Neuronal stem cell (in vitro differentiated cells): Measurements from ENCODE around the gene PIAS4.

Source experiments
- DNase-seq: peaks from one replicate; pipeline ENCODE4 v3.0.0-alpha.2; 2013; ENCODE audit warnings: low spot score
- H2AFZ ChIP-seq: one replicate; pipeline ENCODE4 v1.6.1; 2013; ENCODE audit warnings: mild to moderate bottlenecking, low read length, inconsistent platforms
- H2AK5ac ChIP-seq: 2 replicates; pipeline ENCODE4 v1.6.1; 2013; ENCODE audit warnings: low read depth, mild to moderate bottlenecking, inconsistent platforms, low read length, moderate library complexity, mixed read lengths
- H2BK120ac ChIP-seq: 2 replicates; pipeline ENCODE4 v1.6.1; 2013; ENCODE audit warnings: low read depth, mild to moderate bottlenecking, inconsistent platforms, low read length, moderate library complexity, mixed read lengths
- H2BK12ac ChIP-seq: one replicate; pipeline ENCODE4 v1.6.1; 2013; ENCODE audit warnings: low read length, inconsistent platforms
- H2BK15ac ChIP-seq: 2 replicates; pipeline ENCODE4 v1.6.1; 2013; ENCODE audit warnings: mild to moderate bottlenecking, low read length, inconsistent platforms, mixed read lengths
- H2BK5ac ChIP-seq: one replicate; pipeline ENCODE4 v1.6.1; 2013; ENCODE audit warnings: inconsistent platforms, mild to moderate bottlenecking, low read length, moderate library complexity
- H3K14ac ChIP-seq: one replicate; pipeline ENCODE4 v1.6.1; 2013; ENCODE audit warnings: low read length, inconsistent platforms
- H3K18ac ChIP-seq: 2 replicates; pipeline ENCODE4 v1.6.1; 2013; ENCODE audit warnings: low read length, inconsistent platforms
- H3K23ac ChIP-seq: 2 replicates; pipeline ENCODE4 v1.6.1; 2013; ENCODE audit warnings: low read depth, mild to moderate bottlenecking, mixed read lengths, low read length, inconsistent platforms; ENCODE audit not compliant: poor library complexity
- H3K27ac ChIP-seq: replicated peaks from 3 replicates; pipeline ENCODE4 v1.5.1; 2013; ENCODE audit warnings: low read length, inconsistent platforms
- H3K27me3 ChIP-seq, 3 experiments: 2 replicates each; pipeline ENCODE4 v1.6.1; 2013; ENCODE audit warnings: low read length in 3 of 3, mild to moderate bottlenecking in 2 of 3, inconsistent platforms in 1 of 3, low read depth in 1 of 3, mixed read lengths in 1 of 3, moderate library complexity in 1 of 3; ENCODE audit not compliant: control insufficient read depth in 3 of 3, insufficient read depth in 3 of 3
- H3K36me3 ChIP-seq, 2 donors: replicated peaks in 1 of 2; 2 replicates each; pipeline ENCODE4 v1.6.1; 2013; ENCODE audit warnings: low read length in 2 of 2; ENCODE audit not compliant: control insufficient read depth in 2 of 2, insufficient read depth in 2 of 2
- H3K4ac ChIP-seq: 2 replicates; pipeline ENCODE4 v1.6.1; 2013; ENCODE audit warnings: inconsistent platforms, mild to moderate bottlenecking, low read length, moderate library complexity
- H3K4me1 ChIP-seq, 2 donors: 1 replicate in 1 of 2; 2 replicates in 1 of 2; pipeline ENCODE4 v1.6.1; 2013; ENCODE audit warnings: low read length in 2 of 2, low read depth in 1 of 2; ENCODE audit not compliant: control insufficient read depth in 2 of 2, insufficient read depth in 1 of 2
- H3K4me2 ChIP-seq: one replicate; pipeline ENCODE4 v1.6.1; 2013; ENCODE audit warnings: mild to moderate bottlenecking, low read length, inconsistent platforms; ENCODE audit not compliant: insufficient read depth, poor library complexity, severe bottlenecking
- H3K4me3 ChIP-seq, 2 donors: 2 replicates each; pipeline ENCODE4 v1.5.1; 2013; ENCODE audit warnings: low read length in 2 of 2, mild to moderate bottlenecking in 2 of 2, inconsistent platforms in 1 of 2, moderate library complexity in 1 of 2
- H3K79me1 ChIP-seq: one replicate; pipeline ENCODE4 v1.6.1; 2013; ENCODE audit warnings: low read depth, mild to moderate bottlenecking, inconsistent platforms, low read length, moderate library complexity
- H3K9ac ChIP-seq: one replicate; pipeline ENCODE4 v1.6.1; 2013; ENCODE audit warnings: mild to moderate bottlenecking, low read depth, low read length, inconsistent platforms; ENCODE audit not compliant: poor library complexity
- H3K9me3 ChIP-seq, 2 donors: replicated peaks in 1 of 2; 2 replicates each; pipeline versions ENCODE3 to v1.6.1; 2013; ENCODE audit warnings: low read length in 2 of 2, mild to moderate bottlenecking in 2 of 2, inconsistent platforms in 1 of 2, low read depth in 1 of 2, mixed read lengths in 1 of 2, moderate library complexity in 1 of 2; ENCODE audit not compliant: control insufficient read depth in 2 of 2, insufficient read depth in 1 of 2
- H4K8ac ChIP-seq: one replicate; pipeline ENCODE4 v1.6.1; 2013; ENCODE audit warnings: low read depth, mild to moderate bottlenecking, inconsistent platforms, low read length, moderate library complexity
- H4K91ac ChIP-seq: one replicate; pipeline ENCODE4 v1.6.1; 2013; ENCODE audit warnings: low read length, low read depth, mild to moderate bottlenecking, inconsistent platforms; ENCODE audit not compliant: poor library complexity
- WGBS, 2 donors: extraction: QIAGEN DNeasy Blood & Tissue Kit; methylation state at CpG; one replicate each; pipeline ENCODE4 v1.1.7; 2013; ENCODE audit warnings: missing lambda C conversion rate in 2 of 2, mixed read lengths in 1 of 2; ENCODE audit not compliant: insufficient read length in 2 of 2, insufficient replicate concordance in 1 of 2; ENCODE audit errors: extremely low coverage in 2 of 2; 5-methylcytosine and 5-hydroxymethylcytosine counted together

Gene PIAS4

DNA sequence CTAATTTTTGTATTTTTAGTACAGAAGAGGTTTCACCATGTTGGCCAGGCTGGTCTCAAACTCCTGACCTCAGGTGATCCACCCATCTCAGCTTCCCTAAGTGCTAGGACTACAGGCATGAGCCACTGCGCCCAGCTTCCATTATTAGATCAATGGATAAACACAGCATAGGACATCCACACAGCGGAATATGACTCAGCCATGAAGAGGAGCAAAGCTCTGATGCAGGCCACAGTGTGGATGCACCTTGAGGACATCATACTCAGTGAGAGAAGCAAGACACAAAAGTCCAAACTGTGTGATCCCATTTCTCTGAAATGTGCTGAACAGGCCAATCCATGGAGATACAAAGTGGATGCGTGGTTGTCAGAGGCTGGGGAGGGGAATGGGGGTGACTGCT is 64.1 kb downstream of the PIAS4 start:
- Histone ChIP-seq H3K4ac (no peak overlapping the region), H3K23ac (no peak overlapping the region), H2BK5ac (no peak overlapping the region), H3K14ac (no peak overlapping the region), H2AFZ (no peak overlapping the region), H2BK15ac (no peak overlapping the region), H4K8ac (no peak overlapping the region), H3K9me3 (peaks cover 0 to 1% of the 10 kb centered on the region in 2 donors), H3K27ac (no peak overlapping the region), H3K4me2 (no peak overlapping the region), H3K4me1 (no peaks in the 10 kb centered on the region), H3K9ac (no peak overlapping the region), H3K27me3 (peaks cover 4 to 21% (median 20%) of the 10 kb centered on the region in 3 experiments), H4K91ac (no peak overlapping the region), H2BK12ac (no peak overlapping the region), H3K79me1 (peaks cover 1% of the 10 kb centered on the region), H3K4me3 (no peak overlapping the region), H3K36me3 (no peaks in the 10 kb centered on the region), H2BK120ac (no peak overlapping the region), H2AK5ac (no peak overlapping the region), H3K18ac (no peak overlapping the region)
- WGBS, 2 donors = no CpG with 5 or more reads among the region's 3 CpGs
- no peak for DNase-seq

DNA sequence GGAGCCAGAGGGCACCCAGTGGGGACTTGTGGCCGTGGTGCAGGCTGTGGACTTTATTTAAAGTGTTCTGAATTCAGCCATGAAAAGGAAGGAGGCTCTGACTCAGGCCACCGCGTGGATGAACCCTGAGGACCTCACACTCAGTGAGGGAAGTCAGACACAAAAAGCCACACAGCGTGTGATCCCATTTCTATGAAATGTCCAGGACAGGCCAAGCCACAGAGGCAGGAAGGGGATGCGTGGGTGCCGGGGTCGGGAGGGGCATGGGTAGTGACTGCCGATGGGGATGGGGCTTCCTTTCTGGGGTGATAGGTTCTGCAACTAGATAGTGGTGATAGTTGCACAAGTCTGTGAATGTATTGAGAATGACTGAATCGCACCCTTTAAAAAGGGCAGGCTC is 67.8 kb downstream of the PIAS4 start:
- Histone ChIP-seq H2BK12ac (no peak overlapping the region), H2BK120ac (no peak overlapping the region), H3K14ac (no peak overlapping the region), H3K23ac (no peak overlapping the region), H2BK15ac (no peak overlapping the region), H3K27ac (no peak overlapping the region), H3K4me2 (no peak overlapping the region), H4K91ac (no peak overlapping the region), H3K4me1 (peaks cover 0 to 5% of the 10 kb centered on the region in 2 donors), H3K18ac (no peak overlapping the region), H2AFZ (no peak overlapping the region), H3K4me3 (no peak overlapping the region), H3K27me3 (peaks cover 0 to 2% (median 0%) of the 10 kb centered on the region in 3 experiments), H3K79me1 (peaks cover 1% of the 10 kb centered on the region), H4K8ac (no peak overlapping the region), H3K36me3 (no peaks in the 10 kb centered on the region), H3K9ac (no peak overlapping the region), H3K4ac (no peak overlapping the region), H2AK5ac (peak overlapping the region; percentile 10), H3K9me3 (no peaks in the 10 kb centered on the region), H2BK5ac (no peak overlapping the region)
- WGBS, 2 donors = no CpG with 5 or more reads among the region's 9 CpGs
- DNase-seq = no peak

DNA sequence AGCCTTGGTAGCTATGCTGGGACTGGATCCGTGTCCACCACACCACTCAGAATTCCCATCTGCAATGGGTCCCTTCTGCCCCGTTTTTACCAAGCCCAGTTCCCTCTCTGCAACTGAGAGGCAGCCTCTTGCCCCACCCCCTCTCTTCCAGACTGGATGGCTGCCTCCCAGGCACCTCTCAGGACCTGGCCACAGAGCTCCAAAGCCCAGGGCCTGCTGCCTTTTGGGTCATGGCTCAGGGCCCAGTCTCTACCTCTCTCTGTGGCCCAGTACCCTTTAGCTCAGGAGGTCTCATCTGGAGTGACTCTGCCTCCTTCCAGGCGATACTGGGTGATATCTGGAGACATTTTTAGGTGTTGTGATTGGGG is 69.5 kb downstream of the PIAS4 start:
- Histone ChIP-seq H3K36me3 (no peaks in the 10 kb centered on the region), H4K91ac (no peak overlapping the region), H3K79me1 (peaks cover 1% of the 10 kb centered on the region), H3K18ac (peak overlapping the region; percentile 8), H3K23ac (no peak overlapping the region), H3K4me2 (no peak overlapping the region), H3K9me3 (no peaks in the 10 kb centered on the region), H3K4ac (no peak overlapping the region), H2BK12ac (no peak overlapping the region), H2AK5ac (no peak overlapping the region), H2BK120ac (no peak overlapping the region), H4K8ac (no peak overlapping the region), H3K4me3 (no peak overlapping the region), H3K27me3 (peaks cover 0 to 2% (median 0%) of the 10 kb centered on the region in 3 experiments), H2BK5ac (no peak overlapping the region), H3K4me1 (peaks cover 0 to 5% of the 10 kb centered on the region in 2 donors), H3K27ac (no peak overlapping the region), H2BK15ac (no peak overlapping the region), H3K14ac (no peak overlapping the region), H2AFZ (no peak overlapping the region), H3K9ac (no peak overlapping the region)
- no CpG with 5 or more reads among the region's 3 CpGs for WGBS, 2 donors
- DNase-seq = no peak

DNA sequence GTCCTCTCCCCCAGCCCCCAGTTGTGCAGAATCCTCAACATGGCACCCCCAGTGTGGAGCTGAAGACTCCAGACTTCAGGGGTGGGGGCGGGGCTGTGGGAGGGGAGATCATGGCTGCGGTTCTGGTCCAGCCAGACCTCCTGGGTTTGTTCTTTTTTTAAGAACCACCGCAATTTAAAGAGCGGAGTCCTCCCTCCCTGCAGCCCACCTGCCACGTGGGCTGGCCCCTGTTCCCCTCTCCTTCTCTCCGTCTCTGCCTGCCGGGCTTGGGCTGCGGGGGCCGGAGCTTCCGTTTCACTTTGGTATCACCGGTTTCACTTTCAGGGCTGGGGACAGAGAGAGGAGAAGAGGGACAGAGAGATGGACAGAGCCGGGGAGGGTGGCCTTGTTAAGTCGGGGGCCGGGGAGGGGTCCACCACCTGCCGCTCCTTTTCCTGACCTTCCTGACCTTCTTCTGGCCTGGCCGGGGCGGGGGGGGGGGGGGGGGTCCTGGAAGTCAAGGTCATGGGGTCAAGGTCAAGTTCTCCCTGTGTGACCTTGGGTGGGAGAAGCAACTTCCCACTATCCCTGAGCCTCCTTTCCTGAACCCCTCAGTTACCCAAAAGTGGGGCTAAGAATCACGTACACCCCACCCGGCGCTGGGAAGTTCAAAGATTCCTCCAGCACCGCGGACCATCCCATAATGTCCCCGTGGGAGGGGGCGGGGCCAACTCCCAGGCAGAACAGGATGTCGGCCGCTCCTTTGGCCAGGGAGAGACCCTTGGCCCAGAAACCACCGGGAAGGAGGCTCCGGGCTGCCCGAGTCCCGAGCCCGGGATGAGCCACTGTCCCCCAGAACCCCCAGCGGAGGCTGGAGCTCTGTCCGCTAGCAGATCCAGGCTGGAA is 70.5 kb downstream of the PIAS4 start:
- H3K36me3 ChIP-seq = no peaks in the 10 kb centered on the region
- H2AFZ ChIP-seq = peak overlapping the region; percentile 84
- peak overlapping the region; percentile 56 for H2AK5ac ChIP-seq
- H3K4me3 ChIP-seq = peak overlapping the region in 1 of 2 donors; percentile 36
- no peak overlapping the region for H3K18ac ChIP-seq
- no peaks in the 10 kb centered on the region for H3K9me3 ChIP-seq
- H3K9ac ChIP-seq = no peak overlapping the region
- peaks cover 0 to 5% of the 10 kb centered on the region in 2 donors for H3K4me1 ChIP-seq
- no peak for DNase-seq
- no peak overlapping the region for H3K4ac ChIP-seq
- H3K27me3 ChIP-seq = peaks cover 0 to 2% (median 0%) of the 10 kb centered on the region in 3 experiments
- no CpG with 5 or more reads among the region's 33 CpGs for WGBS, 2 donors
- peaks cover 1% of the 10 kb centered on the region for H3K79me1 ChIP-seq
- H3K14ac ChIP-seq = no peak overlapping the region
- H3K4me2 ChIP-seq = no peak overlapping the region
- no peak overlapping the region for H2BK12ac ChIP-seq
- no peak overlapping the region for H2BK120ac ChIP-seq
- no peak overlapping the region for H4K91ac ChIP-seq
- H4K8ac ChIP-seq = no peak overlapping the region
- no peak overlapping the region for H3K27ac ChIP-seq
- no peak overlapping the region for H2BK5ac ChIP-seq
- H2BK15ac ChIP-seq = no peak overlapping the region
- H3K23ac ChIP-seq = peak overlapping the region; percentile 55
